DOHH2 (cell line): ENCODE measurements around the gene INTS14.

Experiments used
- H3F3A ChIP-seq: fragments of 200-600 bp; sonication (generic), shearing (Covaris generic); 2 replicates; pipeline ENCODE4 v1.6.0; 2016; ENCODE audit warnings: antibody characterized with exemption, mild to moderate bottlenecking; ENCODE audit not compliant: control insufficient read depth, insufficient read depth
- H3K27ac ChIP-seq: fragments of 200-600 bp; sonication (generic); 2 replicates; pipeline ENCODE4 v1.5.1; 2014; ENCODE audit warnings: low read depth, mild to moderate bottlenecking, low read length, moderate library complexity
- H3K27me3 ChIP-seq: fragments of 200-600 bp; sonication (generic); 2 replicates; pipeline ENCODE4 v1.6.1; 2014; ENCODE audit warnings: mild to moderate bottlenecking, low read length, mixed read lengths; ENCODE audit not compliant: control insufficient read depth
- H3K36me3 ChIP-seq: fragments of 200-600 bp; sonication (generic); 2 replicates; pipeline ENCODE4 v1.6.1; 2014; ENCODE audit warnings: mild to moderate bottlenecking, low read length, moderate library complexity, mixed read lengths; ENCODE audit not compliant: control insufficient read depth
- H3K4me1 ChIP-seq: fragments of 200-600 bp; sonication (generic); 2 replicates; pipeline ENCODE4 v1.6.1; 2014; ENCODE audit warnings: mild to moderate bottlenecking, low read length, mixed read lengths; ENCODE audit not compliant: control insufficient read depth
- H3K4me2 ChIP-seq: fragments of 200-600 bp; sonication (generic); 2 replicates; pipeline ENCODE4 v1.6.0; 2014; ENCODE audit warnings: mild to moderate bottlenecking, low read length, moderate library complexity
- H3K4me3 ChIP-seq: fragments of 200-600 bp; sonication (generic); 2 replicates; pipeline ENCODE4 v1.5.1; 2014; ENCODE audit warnings: mild to moderate bottlenecking, low read length, mixed read lengths
- H3K79me2 ChIP-seq: fragments of 200-600 bp; sonication (generic); 2 replicates; pipeline ENCODE4 v1.6.1; 2014; ENCODE audit warnings: mild to moderate bottlenecking, low read length, mixed read lengths; ENCODE audit not compliant: control insufficient read depth
- H3K9me2 ChIP-seq: fragments of 200-600 bp; sonication (generic); replicated peaks from 2 replicates; pipeline ENCODE4 v1.6.1; 2014; ENCODE audit warnings: mild to moderate bottlenecking, low read length, mixed read lengths; ENCODE audit not compliant: control insufficient read depth
- H3K9me3 ChIP-seq: fragments of 200-600 bp; sonication (generic); 2 replicates; pipeline ENCODE4 v1.6.1; 2014; ENCODE audit warnings: antibody characterized with exemption, low read length, mixed read lengths; ENCODE audit not compliant: control insufficient read depth, insufficient read depth
- H4K20me1 ChIP-seq: fragments of 200-600 bp; sonication (generic); 2 replicates; pipeline ENCODE4 v1.6.0; 2014; ENCODE audit warnings: low read depth, mild to moderate bottlenecking, antibody characterized with exemption, low read length, moderate library complexity; ENCODE audit not compliant: control insufficient read depth, insufficient read depth
- EZH2phosphoT487 ChIP-seq: fragments of 200-600 bp; sonication (generic); IDR thresholded peaks from 2 replicates; pipeline ENCODE4 v1.6.1; 2017; ENCODE audit warnings: borderline replicate concordance, mild to moderate bottlenecking, antibody characterized with exemption, low read length, moderate library complexity, mixed read lengths
- TF ChIP-seq, protein P1 (sequence below): fragments of 200-600 bp; sonication (generic); IDR thresholded peaks from one replicate; pipeline ENCODE4 v1.5.1; 2014; ENCODE audit warnings: antibody characterized with exemption, mild to moderate bottlenecking, low read depth, low read length; ENCODE audit not compliant: poor library complexity, severe bottlenecking

INTS14 gene

DNA sequence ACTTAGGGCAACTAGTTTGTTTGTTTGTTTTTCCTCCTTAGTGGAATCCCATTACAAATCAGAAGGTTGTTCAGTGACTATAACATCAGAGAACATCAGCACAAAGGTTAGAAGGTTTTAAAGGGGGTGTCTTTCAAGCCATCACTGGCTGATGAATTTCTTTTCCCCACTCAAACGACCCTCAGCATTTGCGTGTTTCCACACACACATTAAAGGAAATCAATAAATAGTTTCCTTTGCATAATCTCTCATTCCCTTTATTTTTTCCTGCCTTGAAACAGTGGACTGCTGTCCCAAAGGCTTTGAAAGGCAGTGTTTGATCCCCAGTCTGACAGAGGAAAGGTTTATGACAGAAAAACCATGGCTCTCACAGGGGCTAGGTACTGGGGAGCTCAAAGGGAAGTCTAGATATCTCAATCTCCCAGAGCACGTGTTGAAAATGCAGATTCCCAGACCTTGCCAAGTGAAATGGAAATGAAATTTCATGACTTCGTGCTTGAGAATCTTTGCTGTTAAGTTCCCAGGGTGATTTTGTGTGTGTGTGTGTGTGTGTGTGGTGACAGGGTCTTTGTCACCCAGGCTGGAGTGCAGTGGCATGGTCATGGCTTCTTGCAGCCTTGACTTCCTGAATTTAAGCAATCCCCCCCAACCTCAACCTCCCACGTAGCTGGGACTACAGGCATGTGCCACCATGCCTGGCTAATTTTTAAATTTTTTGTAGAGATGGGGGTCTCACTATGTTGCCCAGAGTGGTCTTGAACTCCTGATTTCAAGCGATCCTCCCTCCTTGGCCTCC lies 2.2 kb upstream of the INTS14 start:
- Histone ChIP-seq H3K4me1 (peaks cover 34% of the 10 kb centered on the region), H3K79me2 (peaks cover 36% of the 10 kb centered on the region), H3K27ac (no peak overlapping the region), H3K27me3 (no peaks in the 10 kb centered on the region), H3K9me3 (no peaks in the 10 kb centered on the region), H3K36me3 (peaks cover 12% of the 10 kb centered on the region), H3K9me2 (no peaks in the 10 kb centered on the region), H3K4me2 (no peak overlapping the region; the same call in 1 of the 2 replicates), H3F3A (no peaks in the 10 kb centered on the region), H3K4me3 (no peak overlapping the region), H4K20me1 (no peaks in the 10 kb centered on the region)
- TF ChIP-seq, protein P1, sequence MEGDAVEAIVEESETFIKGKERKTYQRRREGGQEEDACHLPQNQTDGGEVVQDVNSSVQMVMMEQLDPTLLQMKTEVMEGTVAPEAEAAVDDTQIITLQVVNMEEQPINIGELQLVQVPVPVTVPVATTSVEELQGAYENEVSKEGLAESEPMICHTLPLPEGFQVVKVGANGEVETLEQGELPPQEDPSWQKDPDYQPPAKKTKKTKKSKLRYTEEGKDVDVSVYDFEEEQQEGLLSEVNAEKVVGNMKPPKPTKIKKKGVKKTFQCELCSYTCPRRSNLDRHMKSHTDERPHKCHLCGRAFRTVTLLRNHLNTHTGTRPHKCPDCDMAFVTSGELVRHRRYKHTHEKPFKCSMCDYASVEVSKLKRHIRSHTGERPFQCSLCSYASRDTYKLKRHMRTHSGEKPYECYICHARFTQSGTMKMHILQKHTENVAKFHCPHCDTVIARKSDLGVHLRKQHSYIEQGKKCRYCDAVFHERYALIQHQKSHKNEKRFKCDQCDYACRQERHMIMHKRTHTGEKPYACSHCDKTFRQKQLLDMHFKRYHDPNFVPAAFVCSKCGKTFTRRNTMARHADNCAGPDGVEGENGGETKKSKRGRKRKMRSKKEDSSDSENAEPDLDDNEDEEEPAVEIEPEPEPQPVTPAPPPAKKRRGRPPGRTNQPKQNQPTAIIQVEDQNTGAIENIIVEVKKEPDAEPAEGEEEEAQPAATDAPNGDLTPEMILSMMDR, result no peak
- TF ChIP-seq EZH2phosphoT487, result no peak

DNA sequence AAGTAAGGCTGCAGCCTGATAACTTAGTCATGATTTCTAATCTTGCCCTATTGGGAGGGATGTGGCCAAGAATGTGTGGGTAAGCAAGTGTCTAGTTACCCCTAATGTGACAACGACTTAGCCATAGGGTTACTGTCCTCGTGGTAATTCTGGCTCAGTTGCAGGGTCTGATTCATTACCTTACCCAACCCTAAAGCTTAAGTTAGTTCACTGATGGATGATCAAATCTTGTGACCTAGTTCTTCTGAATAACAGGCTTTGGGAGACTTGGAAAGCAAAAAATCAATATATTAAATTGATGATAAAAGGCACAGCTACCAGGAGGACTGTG lies 1.6 kb upstream of the INTS14 start:
- Histone ChIP-seq H3K4me1 (peaks cover 34% of the 10 kb centered on the region), H3K79me2 (peaks cover 42% of the 10 kb centered on the region), H3K9me3 (no peaks in the 10 kb centered on the region), H4K20me1 (no peaks in the 10 kb centered on the region), H3K4me3 (no peak overlapping the region), H3K27me3 (no peaks in the 10 kb centered on the region), H3K27ac (no peak overlapping the region), H3K9me2 (no peaks in the 10 kb centered on the region), H3K36me3 (peaks cover 13% of the 10 kb centered on the region), H3F3A (no peaks in the 10 kb centered on the region), H3K4me2 (peak overlapping the region; percentile 85; the same call in 1 of the 2 replicates)
- no peak for TF ChIP-seq EZH2phosphoT487
- TF ChIP-seq, protein P1, result no peak

DNA sequence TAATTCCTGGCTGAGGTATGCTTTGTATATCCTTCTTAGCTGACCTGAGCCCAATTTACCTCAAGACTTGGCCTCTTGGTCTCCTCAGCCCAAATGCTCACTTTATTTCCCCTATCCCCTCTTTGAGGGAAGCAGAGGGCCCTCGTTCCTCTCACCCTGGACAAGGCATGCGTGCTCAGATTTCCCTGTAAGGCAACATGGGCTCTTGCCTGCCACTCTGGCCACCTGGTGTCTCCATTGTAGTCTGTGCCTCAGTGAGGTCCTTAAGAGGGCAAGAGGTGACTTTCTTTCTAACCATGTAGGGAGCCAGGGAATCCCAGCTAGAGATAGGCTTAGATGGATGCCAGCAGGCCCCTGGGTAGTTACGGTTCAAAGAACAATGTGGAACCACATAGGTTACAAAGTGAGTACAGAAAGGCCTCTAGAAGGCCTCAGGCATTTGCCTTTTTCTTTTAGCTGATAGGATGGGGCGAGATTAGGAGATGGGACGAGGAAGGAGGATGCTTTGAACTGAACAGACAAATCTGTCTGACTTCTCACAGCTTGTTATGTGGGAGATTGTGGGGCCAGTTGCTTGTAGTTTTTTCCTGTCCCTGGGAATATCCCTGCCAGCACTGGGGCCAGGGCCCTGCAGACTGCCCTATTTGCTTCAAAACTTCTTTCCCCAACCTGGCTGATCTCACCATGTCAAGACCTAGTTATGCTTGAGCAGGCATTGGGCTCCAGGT lies 1.1 kb upstream of the INTS14 start:
- Histone ChIP-seq H4K20me1 (no peaks in the 10 kb centered on the region), H3K4me3 (peak overlapping the region; percentile 76), H3K9me3 (no peaks in the 10 kb centered on the region), H3K79me2 (peaks cover 47% of the 10 kb centered on the region), H3K9me2 (no peaks in the 10 kb centered on the region), H3K4me1 (peaks cover 34% of the 10 kb centered on the region), H3K27ac (no peak overlapping the region), H3K4me2 (peak overlapping the region; percentile 85), H3F3A (no peaks in the 10 kb centered on the region), H3K36me3 (peaks cover 19% of the 10 kb centered on the region), H3K27me3 (no peaks in the 10 kb centered on the region)
- TF ChIP-seq, protein P1, result no peak
